ENCODE measurements around the gene LYZL6. TPM values are rescaled to one million over a fixed set of nuclear protein-coding genes. Genes with fewer than 3 reads are reported as not detected.

LYZL6 gene
- total RNA-seq, 1 experiment from 2014 or later = not detected

DNA sequence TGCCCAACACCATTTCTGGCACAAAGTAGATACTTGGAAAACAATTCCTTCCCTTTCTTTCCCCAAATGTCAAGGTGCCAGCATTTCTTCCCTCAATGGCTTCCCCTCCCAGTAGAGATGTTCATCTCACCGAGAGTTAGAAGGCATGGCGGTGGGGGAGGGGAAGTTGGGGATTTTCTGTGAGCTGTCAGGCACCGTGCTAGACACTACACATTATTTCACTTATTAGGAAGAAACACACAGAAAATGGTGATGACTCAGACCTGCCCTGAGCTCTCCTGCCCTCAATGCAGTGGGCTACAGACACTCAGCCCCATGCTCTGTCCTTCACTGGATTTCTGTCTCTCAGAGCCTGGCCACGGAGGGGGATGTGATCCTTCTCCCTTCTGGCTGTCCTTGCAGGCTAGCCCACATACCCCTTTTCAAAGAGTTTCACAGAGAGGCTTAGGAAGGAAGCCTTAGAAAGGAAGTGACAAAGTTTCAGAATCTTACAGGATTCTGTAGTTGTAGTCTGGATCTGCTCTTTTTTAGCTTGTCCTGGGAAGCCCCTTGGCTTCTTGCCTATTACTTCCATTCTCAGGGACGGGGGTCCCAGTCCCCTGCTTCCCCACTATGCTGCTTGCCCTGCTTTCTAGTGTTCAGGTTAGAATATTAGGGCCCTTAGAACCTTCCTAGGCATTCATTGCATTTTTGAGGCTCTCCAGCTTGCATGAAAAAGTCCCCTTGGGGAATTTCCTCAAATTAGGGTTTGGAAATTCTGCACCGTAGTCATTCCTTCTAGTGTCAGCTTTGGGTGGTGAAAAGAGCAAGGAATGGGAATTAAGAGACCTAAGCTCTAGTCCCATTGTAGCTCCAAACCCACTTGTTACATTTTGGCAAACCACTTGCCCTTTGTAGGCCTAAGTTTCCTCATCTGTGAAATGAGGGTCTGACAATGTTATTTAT is 51.1 kb downstream of the LYZL6 start:
- ChIA-PET RAD21 (ENCODE audit: low non-redundant PET in 1 of 2, low total read pairs in 2 of 2, uncharacterized antibody in 2 of 2, unreplicated experiment in 2 of 2) (no interaction called here), CTCF (no interaction called here), POLR2A (no interaction called here)
- no peak overlapping the region for H3K27ac ChIP-seq (ENCODE audit: low read depth, low read length)
- H3K4me2 ChIP-seq (ENCODE audit: low read length) = no peak overlapping the region
- H3K4me3 ChIP-seq (replicated peaks in 1 of 2; ENCODE audit: low read depth in 1 of 2, low read length in 2 of 2) = no peak overlapping the region
- H3K9me2 ChIP-seq (ENCODE audit: insufficient read depth) = no peaks in the 10 kb centered on the region
- H3K9ac ChIP-seq (ENCODE audit: low read length) = no peak overlapping the region
- TF ChIP-seq YY1 (IDR thresholded peaks at IDR 0.05; ENCODE audit: extremely low read depth, insufficient replicate concordance, low read depth, low read length) (no peak), JUND (IDR thresholded peaks at IDR 0.05) (no peak)
- TF ChIP-seq, protein P1, sequence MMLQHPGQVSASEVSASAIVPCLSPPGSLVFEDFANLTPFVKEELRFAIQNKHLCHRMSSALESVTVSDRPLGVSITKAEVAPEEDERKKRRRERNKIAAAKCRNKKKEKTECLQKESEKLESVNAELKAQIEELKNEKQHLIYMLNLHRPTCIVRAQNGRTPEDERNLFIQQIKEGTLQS (IDR thresholded peaks at IDR 0.05) = no peak
- no peaks in the 10 kb centered on the region for H3K27me3 ChIP-seq (ENCODE audit: insufficient read depth, low read length)
- no peaks in the 10 kb centered on the region for H3K4me1 ChIP-seq (ENCODE audit: control insufficient read depth in 1 of 2, insufficient read depth in 2 of 2, low read length in 2 of 2)
- H3K79me2 ChIP-seq (ENCODE audit: insufficient read depth, low read length) = no peaks in the 10 kb centered on the region
- no peaks in the 10 kb centered on the region for H4K20me1 ChIP-seq (ENCODE audit: insufficient read depth)
- ATAC-seq (no peak), DNase-seq (ENCODE audit: low read depth, low spot score) (no peak)
- BruUV-seq (replicated peaks) = no TSS peak
- no peaks in the 10 kb centered on the region for H3K36me3 ChIP-seq (ENCODE audit: control insufficient read depth in 1 of 2, insufficient read depth in 2 of 2, low read length in 2 of 2)
- no peak overlapping the region for H2AFZ ChIP-seq (ENCODE audit: low read depth, low read length, poor library complexity, severe bottlenecking)
- intact Hi-C loops (cut with micrococcal nuclease) = no loop called here
- no peaks in the 10 kb centered on the region for H3K9me3 ChIP-seq (ENCODE audit: control insufficient read depth in 1 of 2, insufficient read depth in 1 of 2, low read depth in 1 of 2, low read length in 2 of 2)

DNA sequence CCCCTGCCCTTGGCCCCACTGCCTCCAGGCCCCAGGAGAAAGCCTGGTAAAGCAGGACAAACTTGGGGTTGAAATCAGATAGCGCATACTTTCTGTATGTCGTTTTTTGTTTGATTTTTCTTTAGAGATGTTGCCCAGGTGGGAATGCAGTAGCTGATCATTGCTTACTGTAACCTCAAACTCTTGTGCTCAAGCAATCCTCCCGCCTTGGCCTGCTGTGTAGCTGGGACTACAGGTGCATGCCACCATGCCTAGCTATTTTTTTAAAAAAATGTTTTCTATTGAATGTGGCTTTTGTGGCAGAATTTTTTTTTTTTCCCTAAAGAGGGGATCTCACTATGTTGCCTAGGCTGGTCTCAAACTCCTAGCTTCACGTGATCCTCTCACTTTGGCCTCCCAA is 52.2 kb downstream of the LYZL6 start:
- H4K20me1 ChIP-seq (ENCODE audit: insufficient read depth) = no peaks in the 10 kb centered on the region
- H3K27me3 ChIP-seq (ENCODE audit: insufficient read depth, low read length) = no peaks in the 10 kb centered on the region
- ChIA-PET POLR2A (no interaction called here), CTCF (no interaction called here), RAD21 (ENCODE audit: low non-redundant PET in 1 of 2, low total read pairs in 2 of 2, uncharacterized antibody in 2 of 2, unreplicated experiment in 2 of 2) (interaction anchor here in 1 of 2 experiments (0.7 kb wide), 1 partner anchor 114 kb away, joined by 5 read pairs; no protein-coding TSS in a partner anchor)
- no peaks in the 10 kb centered on the region for H3K9me3 ChIP-seq (ENCODE audit: control insufficient read depth in 1 of 2, insufficient read depth in 1 of 2, low read depth in 1 of 2, low read length in 2 of 2)
- intact Hi-C loops (cut with micrococcal nuclease) = no loop called here
- ATAC-seq (no peak), DNase-seq (ENCODE audit: low read depth, low spot score) (no peak)
- no peaks in the 10 kb centered on the region for H3K36me3 ChIP-seq (ENCODE audit: control insufficient read depth in 1 of 2, insufficient read depth in 2 of 2, low read length in 2 of 2)
- no peaks in the 10 kb centered on the region for H3K9me2 ChIP-seq (ENCODE audit: insufficient read depth)
- H3K4me2 ChIP-seq (ENCODE audit: low read length) = no peak overlapping the region
- no peak overlapping the region for H3K27ac ChIP-seq (ENCODE audit: low read depth, low read length)
- no peaks in the 10 kb centered on the region for H3K4me1 ChIP-seq (ENCODE audit: control insufficient read depth in 1 of 2, insufficient read depth in 2 of 2, low read length in 2 of 2)
- H2AFZ ChIP-seq (ENCODE audit: low read depth, low read length, poor library complexity, severe bottlenecking) = no peak overlapping the region
- no peaks in the 10 kb centered on the region for H3K79me2 ChIP-seq (ENCODE audit: insufficient read depth, low read length)
- H3K9ac ChIP-seq (ENCODE audit: low read length) = no peak overlapping the region
- BruUV-seq (replicated peaks) = no TSS peak
- no peak overlapping the region for H3K4me3 ChIP-seq (replicated peaks in 1 of 2; ENCODE audit: low read depth in 1 of 2, low read length in 2 of 2)
- TF ChIP-seq SIN3A (IDR thresholded peaks at IDR 0.05; ENCODE audit: low read depth) (no peak), RAD21 (IDR thresholded peaks at IDR 0.05; ENCODE audit: low read depth) (no peak), EGR1 (IDR thresholded peaks at IDR 0.05; ENCODE audit: low read depth) (no peak), TCF7L2 (IDR thresholded peaks at IDR 0.05; ENCODE audit: borderline replicate concordance, extremely low read depth, insufficient read depth, insufficient read length) (no peak), ELF1 (IDR thresholded peaks at IDR 0.05; ENCODE audit: borderline replicate concordance, low read depth) (no peak), EZH2 (IDR thresholded peaks at IDR 0.05) (no peak)
- TF ChIP-seq, protein P2, sequence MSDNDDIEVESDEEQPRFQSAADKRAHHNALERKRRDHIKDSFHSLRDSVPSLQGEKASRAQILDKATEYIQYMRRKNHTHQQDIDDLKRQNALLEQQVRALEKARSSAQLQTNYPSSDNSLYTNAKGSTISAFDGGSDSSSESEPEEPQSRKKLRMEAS (IDR thresholded peaks at IDR 0.05) = no peak
- TF ChIP-seq, protein P3, sequence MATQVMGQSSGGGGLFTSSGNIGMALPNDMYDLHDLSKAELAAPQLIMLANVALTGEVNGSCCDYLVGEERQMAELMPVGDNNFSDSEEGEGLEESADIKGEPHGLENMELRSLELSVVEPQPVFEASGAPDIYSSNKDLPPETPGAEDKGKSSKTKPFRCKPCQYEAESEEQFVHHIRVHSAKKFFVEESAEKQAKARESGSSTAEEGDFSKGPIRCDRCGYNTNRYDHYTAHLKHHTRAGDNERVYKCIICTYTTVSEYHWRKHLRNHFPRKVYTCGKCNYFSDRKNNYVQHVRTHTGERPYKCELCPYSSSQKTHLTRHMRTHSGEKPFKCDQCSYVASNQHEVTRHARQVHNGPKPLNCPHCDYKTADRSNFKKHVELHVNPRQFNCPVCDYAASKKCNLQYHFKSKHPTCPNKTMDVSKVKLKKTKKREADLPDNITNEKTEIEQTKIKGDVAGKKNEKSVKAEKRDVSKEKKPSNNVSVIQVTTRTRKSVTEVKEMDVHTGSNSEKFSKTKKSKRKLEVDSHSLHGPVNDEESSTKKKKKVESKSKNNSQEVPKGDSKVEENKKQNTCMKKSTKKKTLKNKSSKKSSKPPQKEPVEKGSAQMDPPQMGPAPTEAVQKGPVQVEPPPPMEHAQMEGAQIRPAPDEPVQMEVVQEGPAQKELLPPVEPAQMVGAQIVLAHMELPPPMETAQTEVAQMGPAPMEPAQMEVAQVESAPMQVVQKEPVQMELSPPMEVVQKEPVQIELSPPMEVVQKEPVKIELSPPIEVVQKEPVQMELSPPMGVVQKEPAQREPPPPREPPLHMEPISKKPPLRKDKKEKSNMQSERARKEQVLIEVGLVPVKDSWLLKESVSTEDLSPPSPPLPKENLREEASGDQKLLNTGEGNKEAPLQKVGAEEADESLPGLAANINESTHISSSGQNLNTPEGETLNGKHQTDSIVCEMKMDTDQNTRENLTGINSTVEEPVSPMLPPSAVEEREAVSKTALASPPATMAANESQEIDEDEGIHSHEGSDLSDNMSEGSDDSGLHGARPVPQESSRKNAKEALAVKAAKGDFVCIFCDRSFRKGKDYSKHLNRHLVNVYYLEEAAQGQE (IDR thresholded peaks at IDR 0.05; ENCODE audit: low read depth) = no peak
- TF ChIP-seq, protein P4, sequence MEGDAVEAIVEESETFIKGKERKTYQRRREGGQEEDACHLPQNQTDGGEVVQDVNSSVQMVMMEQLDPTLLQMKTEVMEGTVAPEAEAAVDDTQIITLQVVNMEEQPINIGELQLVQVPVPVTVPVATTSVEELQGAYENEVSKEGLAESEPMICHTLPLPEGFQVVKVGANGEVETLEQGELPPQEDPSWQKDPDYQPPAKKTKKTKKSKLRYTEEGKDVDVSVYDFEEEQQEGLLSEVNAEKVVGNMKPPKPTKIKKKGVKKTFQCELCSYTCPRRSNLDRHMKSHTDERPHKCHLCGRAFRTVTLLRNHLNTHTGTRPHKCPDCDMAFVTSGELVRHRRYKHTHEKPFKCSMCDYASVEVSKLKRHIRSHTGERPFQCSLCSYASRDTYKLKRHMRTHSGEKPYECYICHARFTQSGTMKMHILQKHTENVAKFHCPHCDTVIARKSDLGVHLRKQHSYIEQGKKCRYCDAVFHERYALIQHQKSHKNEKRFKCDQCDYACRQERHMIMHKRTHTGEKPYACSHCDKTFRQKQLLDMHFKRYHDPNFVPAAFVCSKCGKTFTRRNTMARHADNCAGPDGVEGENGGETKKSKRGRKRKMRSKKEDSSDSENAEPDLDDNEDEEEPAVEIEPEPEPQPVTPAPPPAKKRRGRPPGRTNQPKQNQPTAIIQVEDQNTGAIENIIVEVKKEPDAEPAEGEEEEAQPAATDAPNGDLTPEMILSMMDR (IDR thresholded peaks at IDR 0.05 in 2 of 3, conservative IDR thresholded peaks at IDR 0.05 in 1 of 3; ENCODE audit: borderline replicate concordance in 1 of 3, insufficient read depth in 1 of 3, low read depth in 2 of 3, low read length in 2 of 3) = no peak
- TF ChIP-seq, protein P1 (IDR thresholded peaks at IDR 0.05) = no peak
